ENCODE measurements around the gene APOL5. TPM values are rescaled to one million over a fixed set of nuclear protein-coding genes. Genes with fewer than 3 reads are reported as not detected.
"Not testable (repeated sequence)": the region's sequence is repeated elsewhere in the genome, so short reads cannot be mapped to it uniquely, and the experiment has no call there.

APOL5 gene, protein sequence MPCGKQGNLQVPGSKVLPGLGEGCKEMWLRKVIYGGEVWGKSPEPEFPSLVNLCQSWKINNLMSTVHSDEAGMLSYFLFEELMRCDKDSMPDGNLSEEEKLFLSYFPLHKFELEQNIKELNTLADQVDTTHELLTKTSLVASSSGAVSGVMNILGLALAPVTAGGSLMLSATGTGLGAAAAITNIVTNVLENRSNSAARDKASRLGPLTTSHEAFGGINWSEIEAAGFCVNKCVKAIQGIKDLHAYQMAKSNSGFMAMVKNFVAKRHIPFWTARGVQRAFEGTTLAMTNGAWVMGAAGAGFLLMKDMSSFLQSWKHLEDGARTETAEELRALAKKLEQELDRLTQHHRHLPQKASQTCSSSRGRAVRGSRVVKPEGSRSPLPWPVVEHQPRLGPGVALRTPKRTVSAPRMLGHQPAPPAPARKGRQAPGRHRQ
- total RNA-seq (not detected), polyA plus RNA-seq (not detected)

DNA sequence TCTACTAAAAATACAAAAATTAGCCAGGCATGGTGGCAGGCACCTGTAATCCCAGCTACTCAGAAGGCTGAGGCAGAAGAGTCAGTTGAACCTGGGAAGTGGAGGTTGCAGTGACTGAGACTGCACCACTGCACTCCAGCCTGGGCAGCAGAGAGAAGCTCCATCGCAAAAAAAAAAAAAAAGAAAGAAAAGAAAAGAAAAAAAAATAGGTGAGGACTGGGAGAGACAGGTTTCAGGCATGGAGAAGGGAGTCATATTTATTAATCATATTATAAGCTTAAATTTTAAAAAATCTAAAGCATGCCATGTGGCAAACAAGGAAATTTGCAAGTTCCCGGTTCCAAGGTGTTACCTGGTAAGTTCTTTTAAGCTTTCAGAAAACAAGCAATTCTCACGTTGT, at the start of gene APOL5:
APOL5 (plus strand) TSS at position 301 of the 400 bp plus-strand sequence; CDS start at position 301, 0 bp downstream.
- 74 to 87% methylated on average over 3 of the region's 3 CpGs for WGBS, 2 donors
- Histone ChIP-seq H3K4me1 (no peaks in the 10 kb centered on the region), H3K36me3 (no peaks in the 10 kb centered on the region), H3K9me3 (peaks cover 0 to 3% (median 0%) of the 10 kb centered on the region in 4 donors), H3K27me3 (no peaks in the 10 kb centered on the region), H3K4me3 (no peak within 1 kb of the TSS), H3K27ac (no peak within 1 kb of the TSS)
- intact Hi-C loops (cut with DNase I): no loop called here
- DNase-seq: no peak
- TF ChIP-seq POLR2A (IDR thresholded peaks at IDR 0.05): no peak
- TF ChIP-seq POLR2AphosphoS5 (IDR thresholded peaks at IDR 0.05): no peak
- no peak for TF ChIP-seq EP300 (IDR thresholded peaks at IDR 0.05)
- TF ChIP-seq, protein P1, sequence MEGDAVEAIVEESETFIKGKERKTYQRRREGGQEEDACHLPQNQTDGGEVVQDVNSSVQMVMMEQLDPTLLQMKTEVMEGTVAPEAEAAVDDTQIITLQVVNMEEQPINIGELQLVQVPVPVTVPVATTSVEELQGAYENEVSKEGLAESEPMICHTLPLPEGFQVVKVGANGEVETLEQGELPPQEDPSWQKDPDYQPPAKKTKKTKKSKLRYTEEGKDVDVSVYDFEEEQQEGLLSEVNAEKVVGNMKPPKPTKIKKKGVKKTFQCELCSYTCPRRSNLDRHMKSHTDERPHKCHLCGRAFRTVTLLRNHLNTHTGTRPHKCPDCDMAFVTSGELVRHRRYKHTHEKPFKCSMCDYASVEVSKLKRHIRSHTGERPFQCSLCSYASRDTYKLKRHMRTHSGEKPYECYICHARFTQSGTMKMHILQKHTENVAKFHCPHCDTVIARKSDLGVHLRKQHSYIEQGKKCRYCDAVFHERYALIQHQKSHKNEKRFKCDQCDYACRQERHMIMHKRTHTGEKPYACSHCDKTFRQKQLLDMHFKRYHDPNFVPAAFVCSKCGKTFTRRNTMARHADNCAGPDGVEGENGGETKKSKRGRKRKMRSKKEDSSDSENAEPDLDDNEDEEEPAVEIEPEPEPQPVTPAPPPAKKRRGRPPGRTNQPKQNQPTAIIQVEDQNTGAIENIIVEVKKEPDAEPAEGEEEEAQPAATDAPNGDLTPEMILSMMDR (IDR thresholded peaks at IDR 0.05): no peak

DNA sequence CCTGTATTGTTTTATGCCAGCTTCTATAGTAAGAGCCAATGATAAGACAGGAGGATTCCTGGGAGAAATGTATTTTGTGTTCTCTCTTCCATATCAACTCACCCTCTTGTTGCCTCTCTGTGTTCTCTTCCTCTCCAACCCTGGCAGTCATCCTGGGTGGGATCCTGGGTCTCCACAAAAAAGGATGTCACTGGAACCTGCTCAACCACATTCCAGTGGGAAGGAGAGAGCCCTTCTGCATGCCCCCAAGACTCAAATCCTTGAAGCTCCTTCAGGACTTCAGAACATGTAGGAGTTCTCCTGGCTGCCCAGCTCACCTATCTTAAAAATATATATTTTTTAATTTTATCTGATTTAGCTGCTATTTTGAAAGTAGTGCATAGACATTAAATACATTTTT, 43.3 kb upstream of the APOL5 start:
- Histone ChIP-seq H3K27ac (no peak overlapping the region), H3K36me3 (no peaks in the 10 kb centered on the region), H3K27me3 (no peaks in the 10 kb centered on the region), H3K4me3 (no peak overlapping the region), H3K4me1 (no peaks in the 10 kb centered on the region), H3K9me3 (no peaks in the 10 kb centered on the region)
- intact Hi-C loops (cut with DNase I): no loop called here
- DNase-seq: no peak
- TF ChIP-seq, protein P1 (IDR thresholded peaks at IDR 0.05): no peak
- TF ChIP-seq EP300 (IDR thresholded peaks at IDR 0.05) (no peak), POLR2A (IDR thresholded peaks at IDR 0.05) (no peak), POLR2AphosphoS5 (IDR thresholded peaks at IDR 0.05) (no peak)

DNA sequence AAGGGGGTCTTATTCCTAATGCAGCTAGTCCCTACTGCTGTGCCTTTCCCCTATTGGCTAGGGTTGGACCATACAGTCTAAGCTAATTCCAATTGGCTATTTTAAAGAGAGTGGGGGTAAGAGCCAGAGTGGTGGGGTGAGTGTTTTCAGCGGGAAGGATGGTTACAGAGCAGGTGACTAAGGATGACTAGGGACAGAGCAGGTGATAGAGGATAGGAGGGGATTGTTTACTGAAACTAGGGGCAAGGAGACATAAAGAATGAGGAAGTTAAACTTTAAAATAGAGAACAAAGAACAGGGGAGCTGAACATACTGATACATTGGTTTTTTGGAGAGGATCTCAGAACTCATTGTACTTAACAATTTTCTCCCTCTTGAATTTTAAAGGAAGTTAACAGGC, 41.6 kb upstream of the APOL5 start:
- 35 to 43% methylated on average over 1 of the region's 1 CpG for WGBS, 2 donors
- H3K9me3 ChIP-seq: not testable (repeated sequence)

DNA sequence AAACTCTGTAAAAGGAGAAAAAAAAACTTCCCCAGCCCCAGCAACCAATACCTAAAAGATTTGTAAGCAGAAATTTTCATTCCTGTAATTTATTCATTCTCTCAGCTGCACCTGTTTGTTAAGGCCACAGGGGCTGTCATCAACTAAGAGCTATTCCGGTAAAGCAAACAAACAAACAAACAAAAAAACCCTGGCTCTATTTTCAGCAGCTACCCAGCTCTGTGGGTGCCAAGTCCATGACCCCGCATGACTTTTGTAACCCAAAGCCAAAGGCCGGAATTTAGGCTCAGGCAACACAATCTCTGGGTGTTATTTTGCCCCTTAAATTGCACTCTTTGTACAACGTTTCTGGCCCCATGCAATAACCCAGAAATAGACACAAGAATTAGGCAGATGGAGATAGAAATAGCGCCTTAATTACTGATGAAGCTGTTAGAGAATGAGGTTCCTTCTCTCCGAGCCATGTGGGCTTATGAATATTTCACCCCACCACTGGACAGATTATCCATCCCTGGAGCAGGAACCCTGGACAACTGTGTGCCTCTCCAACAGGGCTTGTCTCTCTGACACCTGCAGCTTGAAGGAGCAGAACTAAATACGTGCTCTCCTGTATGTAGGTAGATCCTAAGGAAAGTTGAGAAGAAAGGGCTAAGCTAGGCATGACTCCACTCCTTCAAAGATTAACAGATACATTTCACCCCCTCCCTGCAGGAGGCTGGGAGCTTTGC, 40.0 kb upstream of the APOL5 start:
- no peak overlapping the region for H3K27ac ChIP-seq
- DNase-seq: no peak
- H3K4me1 ChIP-seq: no peaks in the 10 kb centered on the region
- H3K27me3 ChIP-seq: no peaks in the 10 kb centered on the region
- no peak overlapping the region for H3K4me3 ChIP-seq
- TF ChIP-seq POLR2A (IDR thresholded peaks at IDR 0.05) (no peak), POLR2AphosphoS5 (IDR thresholded peaks at IDR 0.05) (no peak), EP300 (IDR thresholded peaks at IDR 0.05) (no peak)
- TF ChIP-seq, protein P1 (IDR thresholded peaks at IDR 0.05): no peak
- H3K9me3 ChIP-seq: peaks cover 0 to 5% (median 0%) of the 10 kb centered on the region in 4 donors
- 79 to 85% methylated on average over 7 of the region's 7 CpGs for WGBS, 2 donors
- intact Hi-C loops (cut with DNase I): no loop called here
- H3K36me3 ChIP-seq: no peaks in the 10 kb centered on the region

More for the DNA sequence above, 41.6 kb upstream of the APOL5 start:
- H3K27me3 ChIP-seq; H3K4me3 ChIP-seq; H3K27ac ChIP-seq; H3K36me3 ChIP-seq; DNase-seq; intact Hi-C loops (cut with DNase I); H3K4me1 ChIP-seq: not testable (repeated sequence)

DNA sequence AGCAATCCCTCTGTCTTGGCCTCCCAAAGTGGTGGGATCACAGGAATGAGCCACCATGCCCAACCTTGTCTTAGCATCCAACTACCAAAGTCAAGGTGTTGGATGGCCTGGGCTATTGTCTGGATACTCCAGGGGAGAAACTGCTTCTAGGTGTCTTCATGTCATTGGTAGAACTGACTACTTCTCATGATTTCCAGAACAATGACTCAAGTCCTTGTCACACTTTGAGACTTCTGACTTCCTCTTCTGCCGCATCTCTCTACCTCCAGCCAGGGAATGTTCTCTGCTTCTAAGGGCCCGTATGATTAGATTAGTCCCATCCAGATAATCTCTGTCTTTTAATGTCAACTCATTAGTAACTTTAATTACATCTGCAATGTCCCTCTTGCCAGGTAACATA, 38.8 kb upstream of the APOL5 start:
- no peak for DNase-seq
- TF ChIP-seq EP300 (IDR thresholded peaks at IDR 0.05) (no peak), POLR2AphosphoS5 (IDR thresholded peaks at IDR 0.05) (no peak), POLR2A (IDR thresholded peaks at IDR 0.05) (no peak)
- TF ChIP-seq, protein P1 (IDR thresholded peaks at IDR 0.05): no peak
- Histone ChIP-seq H3K9me3 (peaks cover 0 to 5% (median 0%) of the 10 kb centered on the region in 4 donors), H3K27ac (no peak overlapping the region), H3K27me3 (no peaks in the 10 kb centered on the region), H3K36me3 (no peaks in the 10 kb centered on the region), H3K4me1 (no peaks in the 10 kb centered on the region), H3K4me3 (no peak overlapping the region)
- intact Hi-C loops (cut with DNase I): no loop called here
- 83 to 92% methylated on average over 2 of the region's 2 CpGs for WGBS, 2 donors

DNA sequence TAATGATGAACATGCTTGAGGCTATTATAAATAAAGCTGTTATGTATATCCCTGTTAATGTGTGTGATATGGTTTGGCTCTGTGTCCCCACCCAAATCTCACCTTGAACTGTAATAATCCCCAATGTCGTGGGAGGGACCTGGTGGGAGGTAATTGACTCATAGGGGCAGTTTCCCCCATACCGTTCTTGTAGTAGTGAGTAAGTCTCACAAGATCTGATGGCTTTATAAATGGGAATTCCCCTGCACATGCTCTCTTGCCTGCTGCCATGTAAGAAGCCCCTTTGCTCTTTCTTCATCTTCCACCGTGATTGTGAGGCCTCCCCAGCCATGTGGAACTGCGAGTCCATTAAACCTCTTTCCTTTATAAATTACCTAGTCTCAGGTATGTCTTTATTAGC, 38.2 kb upstream of the APOL5 start:
- WGBS, 2 donors: 54 to 58% methylated on average over 4 of the region's 4 CpGs
- H3K4me3 ChIP-seq; H3K4me1 ChIP-seq; H3K27ac ChIP-seq; H3K36me3 ChIP-seq; intact Hi-C loops (cut with DNase I); H3K27me3 ChIP-seq; DNase-seq; H3K9me3 ChIP-seq: not testable (repeated sequence)
